Vagina (tissue), 2 donors: Measurements from ENCODE around the gene MAN2B2.

Experiments used
- POLR2A ChIP-seq, 2 donors: fragments of 450-650 bp; IDR thresholded peaks; one replicate each; pipeline ENCODE4 v1.6.1; 2017; ENCODE audit warnings: antibody characterized with exemption in 2 of 2, mild to moderate bottlenecking in 2 of 2, moderate library complexity in 2 of 2
- TF ChIP-seq, protein P1 (sequence below), 3 experiments: fragments of 450-650 bp in 2 of 3; fragments of 200-600 bp in 1 of 3; sonication (generic) in 1 of 3; IDR thresholded peaks; one replicate each; pipeline ENCODE4 v1.5.1; 2017 to 2019; ENCODE audit warnings: antibody characterized with exemption in 3 of 3, mild to moderate bottlenecking in 2 of 3, moderate library complexity in 2 of 3

DNA sequence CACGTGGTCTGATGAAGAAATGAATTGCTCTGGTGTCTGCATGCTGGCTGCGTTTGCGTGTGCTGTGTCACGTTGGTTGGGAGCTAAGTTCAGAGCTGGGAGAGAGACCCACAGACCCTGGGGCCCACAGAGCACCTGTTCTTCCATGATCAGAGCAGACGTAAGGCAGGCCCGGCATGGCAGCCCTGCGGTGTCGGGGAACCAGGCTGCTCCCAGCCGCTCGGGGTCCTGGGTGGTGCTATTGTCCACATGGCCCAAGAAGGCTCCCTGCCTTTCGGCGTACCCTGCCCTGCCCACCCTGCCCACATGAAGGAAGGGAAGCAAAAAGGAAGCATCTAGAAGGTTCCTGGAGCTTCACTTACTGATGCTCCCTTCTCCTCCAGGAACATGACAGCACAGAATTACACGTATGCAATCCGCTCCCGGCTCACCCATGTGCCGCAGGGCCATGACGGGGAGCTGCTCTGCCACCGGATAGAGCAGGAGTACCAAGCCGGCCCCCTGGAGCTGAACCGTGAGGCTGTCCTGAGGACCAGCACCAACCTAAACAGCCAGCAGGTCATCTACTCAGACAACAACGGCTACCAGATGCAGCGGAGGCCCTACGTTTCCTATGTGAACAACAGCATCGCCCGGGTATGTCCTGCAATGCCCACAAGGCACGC lies 34.6 kb downstream of the MAN2B2 start:
- TF ChIP-seq, protein P1, sequence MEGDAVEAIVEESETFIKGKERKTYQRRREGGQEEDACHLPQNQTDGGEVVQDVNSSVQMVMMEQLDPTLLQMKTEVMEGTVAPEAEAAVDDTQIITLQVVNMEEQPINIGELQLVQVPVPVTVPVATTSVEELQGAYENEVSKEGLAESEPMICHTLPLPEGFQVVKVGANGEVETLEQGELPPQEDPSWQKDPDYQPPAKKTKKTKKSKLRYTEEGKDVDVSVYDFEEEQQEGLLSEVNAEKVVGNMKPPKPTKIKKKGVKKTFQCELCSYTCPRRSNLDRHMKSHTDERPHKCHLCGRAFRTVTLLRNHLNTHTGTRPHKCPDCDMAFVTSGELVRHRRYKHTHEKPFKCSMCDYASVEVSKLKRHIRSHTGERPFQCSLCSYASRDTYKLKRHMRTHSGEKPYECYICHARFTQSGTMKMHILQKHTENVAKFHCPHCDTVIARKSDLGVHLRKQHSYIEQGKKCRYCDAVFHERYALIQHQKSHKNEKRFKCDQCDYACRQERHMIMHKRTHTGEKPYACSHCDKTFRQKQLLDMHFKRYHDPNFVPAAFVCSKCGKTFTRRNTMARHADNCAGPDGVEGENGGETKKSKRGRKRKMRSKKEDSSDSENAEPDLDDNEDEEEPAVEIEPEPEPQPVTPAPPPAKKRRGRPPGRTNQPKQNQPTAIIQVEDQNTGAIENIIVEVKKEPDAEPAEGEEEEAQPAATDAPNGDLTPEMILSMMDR (IDR thresholded peaks at IDR 0.05) = no peak
- TF ChIP-seq POLR2A (IDR thresholded peaks at IDR 0.05) = no peak
